HS-5 (cell line): ENCODE data around the gene RAB6B.

Source experiments
- DNase-seq: peaks from one replicate; pipeline ENCODE4 v3.0.0-alpha.2; 2012; ENCODE audit warnings: low read depth

The RAB6B gene

GRCh38 chr3:133930341-133930933 lies 34.8 kb upstream of the RAB6B start:
- no peak for DNase-seq

- no peak for DNase-seq
Measured at GRCh38 chr3:133928903-133929607, 33.4 kb upstream of the RAB6B start.

DNA sequence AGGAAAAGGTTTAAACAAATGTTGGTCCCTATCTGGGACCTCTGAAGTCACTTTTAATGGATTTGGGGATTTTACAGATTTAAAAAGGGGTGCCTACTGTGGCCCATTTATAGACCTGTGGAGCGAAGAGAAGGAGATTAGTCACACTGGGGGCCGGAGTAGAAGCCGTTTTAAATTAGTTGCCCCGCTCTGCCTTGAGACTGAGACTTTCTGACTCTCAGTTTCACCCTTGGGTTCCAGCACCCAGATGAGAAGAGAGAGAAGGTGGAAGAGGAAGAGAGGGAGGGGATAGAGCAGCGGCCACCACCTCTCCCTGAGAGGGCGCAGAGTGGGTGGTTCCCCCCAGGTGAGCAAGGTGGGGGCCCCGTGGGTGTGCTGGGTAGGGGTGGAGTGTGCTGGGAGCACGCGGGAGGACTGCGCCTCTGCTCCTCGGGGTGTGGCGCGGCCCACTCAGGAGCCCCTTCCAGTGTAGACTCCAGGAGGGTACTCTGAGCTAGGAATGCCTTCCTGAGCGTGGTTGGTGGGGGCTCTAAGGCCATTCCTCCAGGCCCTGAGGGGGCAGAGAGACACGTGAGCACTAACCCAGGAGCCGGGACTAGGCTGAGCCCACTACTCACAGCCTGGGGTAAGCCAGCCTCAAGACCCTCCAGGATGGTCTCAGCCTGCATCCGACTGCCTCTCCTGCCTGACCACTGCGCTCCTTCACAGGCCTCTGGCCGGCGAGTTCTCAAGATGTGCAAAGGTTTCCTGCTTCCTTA lies 32.6 kb upstream of the RAB6B start:
- no peak for DNase-seq

- no peak for DNase-seq
Measured at GRCh38 chr3:133927540-133928066, 31.9 kb upstream of the RAB6B start.

GRCh38 chr3:133926736-133927539 lies 31.3 kb upstream of the RAB6B start:
- no peak for DNase-seq

- DNase-seq: no peak
Measured at GRCh38 chr3:133925960-133926735, 30.5 kb upstream of the RAB6B start.

DNA sequence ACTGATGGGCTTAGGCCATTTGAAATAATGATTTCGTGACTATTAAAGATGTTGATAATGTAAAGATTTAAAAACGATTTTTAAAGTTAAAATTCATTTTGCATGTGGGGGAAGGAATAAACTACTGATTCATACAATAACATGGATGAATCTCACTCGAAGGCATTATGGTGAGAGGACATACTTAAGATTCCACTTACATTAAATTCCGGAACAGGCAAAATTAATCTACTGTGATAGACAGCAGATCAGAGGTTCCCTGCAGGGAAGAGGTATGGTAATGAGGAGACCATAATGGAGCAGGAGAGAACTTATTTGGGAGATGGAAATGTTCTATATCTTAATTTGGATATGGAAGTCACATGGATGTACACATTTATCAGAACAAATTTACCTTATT lies 28.4 kb upstream of the RAB6B start:
- no peak for DNase-seq

- DNase-seq: no peak
Measured at GRCh38 chr3:133921592-133921991, 25.9 kb upstream of the RAB6B start.

DNA sequence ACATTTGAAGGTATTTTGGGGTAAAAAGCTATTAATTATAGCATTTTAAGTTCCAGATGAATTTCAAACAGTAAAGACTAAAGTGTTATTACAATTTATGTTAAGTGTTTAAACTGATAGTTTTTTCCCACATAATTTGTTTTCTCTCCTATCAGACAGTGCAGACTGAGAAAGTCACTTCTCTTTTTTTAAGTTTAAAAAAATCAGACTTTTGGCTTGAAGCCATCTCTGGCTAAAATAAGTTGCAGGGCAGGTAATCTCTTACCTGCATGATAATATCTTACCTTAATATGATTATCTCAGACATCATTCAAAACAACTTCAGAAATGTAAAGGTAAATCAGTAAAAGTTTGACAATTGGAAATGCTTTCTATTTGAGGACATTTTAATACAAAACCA lies 21.5 kb upstream of the RAB6B start:
- no peak for DNase-seq

- DNase-seq: no peak
Measured at GRCh38 chr3:133915685-133916658, 20.3 kb upstream of the RAB6B start.

DNA sequence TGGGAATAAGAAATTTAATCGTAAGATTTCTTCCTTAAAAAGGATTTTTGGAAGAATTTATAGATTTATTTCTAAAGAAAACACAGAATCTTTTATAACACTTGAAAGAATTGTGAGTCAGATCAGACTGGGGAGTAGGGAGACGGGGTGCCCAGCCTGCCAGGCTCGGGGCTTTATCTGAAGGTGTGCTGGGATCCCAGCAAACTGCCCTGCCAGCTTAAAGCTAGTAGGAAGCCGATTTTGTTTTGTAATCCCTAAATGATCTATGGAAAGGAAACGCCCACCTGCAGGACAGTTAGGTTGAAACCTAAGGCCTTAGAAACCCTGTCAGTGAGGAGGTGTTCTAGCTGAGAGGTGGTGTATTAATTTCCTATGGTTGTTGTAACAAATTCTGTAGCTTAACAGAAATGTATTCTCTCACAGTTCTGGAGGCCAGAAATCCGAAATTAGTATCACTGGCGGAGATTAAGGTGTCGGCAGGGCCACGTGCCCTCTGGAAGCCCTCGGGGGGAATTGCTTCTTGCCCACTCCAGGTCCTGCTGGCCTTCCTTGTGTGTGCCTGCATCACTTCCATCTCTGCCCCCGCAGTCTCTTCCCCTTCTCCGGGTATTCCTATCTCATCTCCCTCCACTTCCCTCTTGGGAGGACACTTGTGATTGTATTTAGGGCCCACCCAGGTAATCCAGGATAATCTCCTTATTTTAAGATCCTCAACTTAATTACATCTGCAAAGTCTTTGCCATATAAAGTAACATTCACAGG lies 19.3 kb upstream of the RAB6B start:
- DNase-seq: no peak

GRCh38 chr3:133910422-133910821 lies 14.7 kb upstream of the RAB6B start:
- no peak for DNase-seq

DNA sequence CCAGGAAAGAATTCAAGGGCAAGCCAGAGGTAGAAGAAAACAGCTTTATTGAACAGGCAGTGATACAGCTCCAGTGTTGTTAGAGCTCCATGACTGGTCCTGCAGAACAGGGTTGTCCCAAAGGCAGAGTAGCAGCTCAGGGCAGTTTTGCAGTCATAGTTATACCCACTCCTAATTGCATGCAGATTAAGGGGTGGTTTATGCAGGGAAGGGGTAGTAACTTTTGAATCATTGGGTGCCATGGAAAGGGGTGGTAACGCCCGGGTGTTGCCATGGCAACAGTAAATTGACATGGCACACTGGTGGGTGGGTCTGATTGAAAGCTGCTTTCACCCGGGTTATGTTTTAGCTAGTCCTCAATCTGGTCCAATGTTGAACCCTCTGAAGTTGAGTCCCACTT lies 9.7 kb upstream of the RAB6B start:
- no peak for DNase-seq

DNA sequence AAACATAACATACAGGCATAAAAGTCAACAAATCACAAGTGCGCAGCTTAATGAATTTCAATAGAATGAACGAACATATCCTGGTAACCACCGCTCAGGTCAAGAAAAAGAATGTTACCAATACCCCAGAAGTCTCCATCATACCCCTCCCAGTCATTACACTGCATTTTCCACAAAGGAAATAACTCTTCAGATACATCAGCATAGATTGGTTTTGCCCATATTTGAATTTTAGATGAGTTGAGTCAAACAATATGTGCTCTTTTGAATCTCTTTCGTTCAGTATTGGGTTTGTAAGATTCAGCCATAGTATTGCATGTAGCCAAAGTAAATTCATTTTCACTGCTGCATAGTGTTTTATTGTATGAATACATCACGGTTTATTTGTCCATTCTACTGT lies 6.2 kb upstream of the RAB6B start:
- no peak for DNase-seq

GRCh38 chr3:133901083-133901482 lies 5.4 kb upstream of the RAB6B start:
- DNase-seq: no peak

DNA sequence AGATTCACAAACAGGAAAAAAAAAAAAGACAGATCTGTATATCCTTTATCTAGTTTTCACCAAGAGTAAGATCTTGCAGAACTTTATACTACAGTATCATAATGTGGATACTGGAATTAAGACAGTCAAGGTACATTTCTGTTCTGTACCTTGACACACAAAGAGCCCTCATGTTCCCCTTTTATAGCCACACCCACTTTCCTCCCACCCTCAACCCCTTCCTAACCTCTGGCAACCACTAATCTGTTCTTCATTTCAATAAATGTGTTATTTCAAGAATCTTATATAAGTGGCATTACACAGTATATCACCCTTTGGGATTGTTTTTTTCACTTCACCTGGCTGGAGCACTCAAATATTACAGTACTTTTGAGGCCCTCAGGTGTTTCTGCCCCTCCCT lies 3.6 kb upstream of the RAB6B start:
- no peak for DNase-seq

- DNase-seq: no peak
Measured at GRCh38 chr3:133897547-133897946, 1.9 kb upstream of the RAB6B start.

DNA sequence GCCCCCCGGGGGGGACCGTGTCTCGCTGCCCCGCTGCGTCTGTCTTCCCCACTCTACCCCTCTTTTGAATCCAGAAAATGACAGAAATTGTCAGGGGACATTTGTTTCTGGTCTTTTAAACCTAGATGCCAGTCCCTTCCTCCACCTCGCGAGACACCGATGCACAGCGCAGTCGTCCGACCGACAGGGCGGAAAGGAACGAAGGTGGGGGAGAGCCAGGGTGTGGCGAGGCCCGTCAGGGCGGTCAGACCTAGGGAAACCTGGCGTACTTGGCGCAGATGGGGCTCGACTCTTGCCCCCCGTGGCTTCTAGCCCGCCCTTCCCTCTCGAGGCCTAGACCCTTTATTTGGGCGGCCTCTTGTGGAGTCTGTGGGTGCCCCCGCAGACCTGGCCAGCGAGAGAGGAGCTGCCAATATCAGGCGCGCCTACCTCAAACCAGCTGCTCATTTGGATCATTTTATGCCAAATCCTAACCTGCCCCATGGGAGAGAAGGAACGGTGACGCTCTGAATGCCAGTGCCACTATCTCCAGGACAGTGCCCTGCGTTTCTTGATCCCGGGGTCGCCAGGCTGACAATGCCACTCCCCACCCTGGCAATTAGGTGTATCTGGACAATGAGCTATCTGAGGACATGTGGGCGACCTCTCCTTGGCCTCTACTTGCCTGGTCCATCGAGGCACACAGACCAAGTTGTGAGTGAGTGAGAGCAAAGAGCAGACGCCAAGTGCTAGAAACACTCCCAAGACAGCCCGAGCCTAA lies 500 bp upstream of the RAB6B start:
- DNase-seq: no peak
